Lung (tissue), 12 donors: ENCODE data around the gene TROAP. TPM values are rescaled to one million over a fixed set of nuclear protein-coding genes. Genes with fewer than 3 reads are reported as not detected.
"Not testable (repeated sequence)": the region's sequence is repeated elsewhere in the genome, so short reads cannot be mapped to it uniquely, and the experiment has no call there.

Source experiments
- ATAC-seq: fragments of 200-7000 bp; cut with Tn5 transposase; one replicate; pipeline ENCODE4 v1.9.1; 2020; ENCODE audit warnings: moderate number of reproducible peaks; ENCODE audit not compliant: insufficient read depth, low FRiP score
- DNase-seq, 3 donors: peaks; one replicate each; pipeline ENCODE4 v3.0.0-alpha.2; 2013 to 2017
- H3K27ac ChIP-seq, 2 donors: one replicate each; pipeline ENCODE4 v1.5.1; 2013; ENCODE audit warnings: mild to moderate bottlenecking in 2 of 2, moderate library complexity in 2 of 2, control low read depth in 1 of 2, inconsistent platforms in 1 of 2, low read depth in 1 of 2, low read length in 1 of 2
- H3K27me3 ChIP-seq, 3 donors: one replicate each; pipeline ENCODE4 v1.5.1; 2013; ENCODE audit warnings: low read length in 2 of 3; ENCODE audit not compliant: control insufficient read depth in 3 of 3, insufficient read depth in 3 of 3
- H3K36me3 ChIP-seq, 4 donors: one replicate each; pipeline ENCODE4 v1.5.1; 2013; ENCODE audit warnings: low read length in 4 of 4, mild to moderate bottlenecking in 1 of 4, moderate library complexity in 1 of 4; ENCODE audit not compliant: control insufficient read depth in 4 of 4, insufficient read depth in 4 of 4
- H3K4me1 ChIP-seq, 5 donors: one replicate each; pipeline ENCODE4 v1.5.1; 2013; ENCODE audit warnings: low read length in 5 of 5, mild to moderate bottlenecking in 2 of 5, moderate library complexity in 1 of 5; ENCODE audit not compliant: control insufficient read depth in 5 of 5, insufficient read depth in 5 of 5
- H3K4me3 ChIP-seq: one replicate; pipeline ENCODE4 v1.5.1; 2013; ENCODE audit warnings: mild to moderate bottlenecking, control low read depth, moderate library complexity
- H3K9ac ChIP-seq, 2 donors: one replicate each; pipeline ENCODE4 v1.5.1; 2013; ENCODE audit warnings: low read length in 2 of 2, control low read depth in 1 of 2; ENCODE audit not compliant: insufficient read depth in 1 of 2
- H3K9me3 ChIP-seq, 4 donors: one replicate each; pipeline ENCODE4 v1.5.1; 2013; ENCODE audit warnings: low read length in 3 of 4, mild to moderate bottlenecking in 1 of 4, moderate library complexity in 1 of 4; ENCODE audit not compliant: control insufficient read depth in 4 of 4, insufficient read depth in 3 of 4
- WGBS, 2 donors: extraction: QIAGEN DNeasy Blood & Tissue Kit; methylation state at CpG; one replicate each; pipeline ENCODE4 v1.1.7; 2013; 5-methylcytosine and 5-hydroxymethylcytosine counted together
- polyA plus RNA-seq, 2 donors: library from polyadenylated mRNA; stranded (reverse); fragments of 200-250 nt; gene quantifications; one replicate each; pipeline ENCODE4 v1.2.1, GENCODE V29; 2013
- total RNA-seq, 2 donors: library from RNA; depleted of rRNA in 1 of 2; stranded (reverse); fragments of >200 nt in 1 of 2; gene quantifications; one replicate each; pipeline ENCODE4 v1.2.1, GENCODE V29; 2014 to 2021
- TF ChIP-seq, protein P1 (sequence below): IDR thresholded peaks from 2 replicates; pipeline ENCODE4 v1.5.1; 2012; ENCODE audit warnings: mild to moderate bottlenecking; ENCODE audit errors: control extremely low read depth, extremely low read depth
- donor health status: control.
- donor health status: control.
- donor health status: Bipolar disorder and iron deficiency.
- donor health status: healthy.
- donor health status: DM: yes; HTN: yes; CAD: no.

Gene TROAP
- total and polyA plus RNA-seq, 4 donors = 1.2 to 4.6 (median 3.2) TPM

DNA sequence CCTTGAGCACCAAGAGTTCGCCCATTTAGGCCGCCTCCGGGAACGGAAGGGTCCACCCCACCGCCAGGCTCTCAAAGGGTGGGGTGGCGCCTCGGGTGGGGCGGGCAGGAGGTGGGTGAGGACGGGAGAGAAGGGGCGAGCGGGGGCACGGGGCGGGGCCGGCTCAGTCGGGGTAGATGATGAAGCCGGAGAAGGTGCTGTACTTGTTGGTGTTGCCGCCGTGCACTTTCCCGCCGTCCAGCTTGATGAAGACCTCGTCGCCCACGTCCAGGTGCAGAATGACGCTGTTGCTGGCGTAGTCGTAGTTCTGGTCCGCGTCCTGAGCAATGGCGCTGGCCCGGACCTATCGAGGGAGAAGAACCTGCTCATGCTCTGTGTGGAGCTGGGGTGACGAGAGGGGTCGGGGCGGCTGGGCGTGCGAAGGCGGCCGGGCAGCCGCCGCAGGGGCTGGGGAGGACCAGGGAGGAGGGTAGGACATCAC is 9.9 kb downstream of the TROAP start:
- Histone ChIP-seq H3K36me3 (peaks cover 0 to 7% (median 0%) of the 10 kb centered on the region in 4 donors), H3K4me1 (peaks cover 0 to 13% (median 5%) of the 10 kb centered on the region in 5 donors), H3K27ac (no peak overlapping the region), H3K27me3 (peaks cover 7 to 47% (median 44%) of the 10 kb centered on the region in 3 donors), H3K9me3 (peaks cover 0 to 3% (median 0%) of the 10 kb centered on the region in 4 donors), H3K4me3 (no peak overlapping the region), H3K9ac (no peak overlapping the region)
- 10 to 19% methylated on average over 38 to 40 of the region's 40 CpGs for WGBS, 2 donors
- TF ChIP-seq, protein P1, sequence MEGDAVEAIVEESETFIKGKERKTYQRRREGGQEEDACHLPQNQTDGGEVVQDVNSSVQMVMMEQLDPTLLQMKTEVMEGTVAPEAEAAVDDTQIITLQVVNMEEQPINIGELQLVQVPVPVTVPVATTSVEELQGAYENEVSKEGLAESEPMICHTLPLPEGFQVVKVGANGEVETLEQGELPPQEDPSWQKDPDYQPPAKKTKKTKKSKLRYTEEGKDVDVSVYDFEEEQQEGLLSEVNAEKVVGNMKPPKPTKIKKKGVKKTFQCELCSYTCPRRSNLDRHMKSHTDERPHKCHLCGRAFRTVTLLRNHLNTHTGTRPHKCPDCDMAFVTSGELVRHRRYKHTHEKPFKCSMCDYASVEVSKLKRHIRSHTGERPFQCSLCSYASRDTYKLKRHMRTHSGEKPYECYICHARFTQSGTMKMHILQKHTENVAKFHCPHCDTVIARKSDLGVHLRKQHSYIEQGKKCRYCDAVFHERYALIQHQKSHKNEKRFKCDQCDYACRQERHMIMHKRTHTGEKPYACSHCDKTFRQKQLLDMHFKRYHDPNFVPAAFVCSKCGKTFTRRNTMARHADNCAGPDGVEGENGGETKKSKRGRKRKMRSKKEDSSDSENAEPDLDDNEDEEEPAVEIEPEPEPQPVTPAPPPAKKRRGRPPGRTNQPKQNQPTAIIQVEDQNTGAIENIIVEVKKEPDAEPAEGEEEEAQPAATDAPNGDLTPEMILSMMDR = no peak
- no peak for ATAC-seq
- DNase-seq = peak in 1 of 3 donors; percentile 37

DNA sequence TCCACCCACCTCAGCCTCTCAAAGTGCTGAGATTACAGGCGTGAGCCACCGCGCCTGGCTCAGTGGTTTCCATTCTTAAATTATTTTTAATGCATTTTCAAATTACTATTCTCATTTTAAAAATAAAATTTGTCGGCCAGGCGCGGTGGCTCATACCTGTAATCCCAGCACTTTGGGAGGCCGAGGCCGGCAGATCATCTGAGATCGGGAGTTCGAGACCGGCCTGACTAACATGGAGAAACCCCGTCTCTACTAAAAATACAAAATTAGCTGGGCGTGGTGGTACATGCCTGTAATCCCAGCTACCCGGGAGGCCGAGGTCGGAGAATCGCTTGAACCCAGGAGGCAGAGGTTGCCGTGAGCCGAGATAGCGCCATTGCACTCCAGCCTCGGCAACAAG is 10.7 kb downstream of the TROAP start:
- H3K4me1 ChIP-seq = peaks cover 0 to 14% (median 5%) of the 10 kb centered on the region in 5 donors
- not testable (repeated sequence) for ATAC-seq, H3K36me3 ChIP-seq, H3K9ac ChIP-seq, H3K9me3 ChIP-seq, H3K4me3 ChIP-seq, H3K27ac ChIP-seq, DNase-seq
- WGBS, 2 donors = 38 to 45% methylated on average over 21 of the region's 21 CpGs
- peaks cover 7 to 55% (median 50%) of the 10 kb centered on the region in 3 donors for H3K27me3 ChIP-seq

DNA sequence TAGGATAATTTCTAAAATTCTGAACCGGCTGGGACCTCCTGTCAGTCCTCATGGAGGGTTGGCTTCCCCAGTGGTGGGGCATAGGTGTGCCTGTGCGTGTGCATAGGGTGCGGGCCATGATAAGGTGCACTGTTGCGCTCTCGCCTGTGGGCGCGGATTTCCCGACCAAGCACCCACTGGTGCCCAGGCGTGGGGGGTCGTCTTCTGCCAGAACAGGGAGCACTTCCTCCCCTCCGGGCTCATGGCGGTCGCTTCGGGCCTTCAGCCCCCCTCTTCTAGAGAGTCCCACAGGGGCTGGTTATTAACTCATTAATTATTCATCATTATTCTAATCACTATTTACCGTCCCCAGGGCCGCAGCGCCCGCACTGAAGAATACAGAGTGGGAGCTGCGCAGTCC is 11.2 kb downstream of the TROAP start:
- Histone ChIP-seq H3K4me1 (peaks cover 0 to 14% (median 5%) of the 10 kb centered on the region in 5 donors), H3K9ac (no peak overlapping the region), H3K4me3 (no peak overlapping the region), H3K9me3 (peaks cover 0 to 3% (median 0%) of the 10 kb centered on the region in 4 donors), H3K27me3 (peaks cover 7 to 60% (median 50%) of the 10 kb centered on the region in 3 donors), H3K36me3 (peaks cover 0 to 7% (median 0%) of the 10 kb centered on the region in 4 donors), H3K27ac (no peak overlapping the region)
- DNase-seq (no peak), ATAC-seq (no peak)
- 23 to 38% methylated on average over 19 of the region's 19 CpGs for WGBS, 2 donors
- TF ChIP-seq, protein P1 = no peak

DNA sequence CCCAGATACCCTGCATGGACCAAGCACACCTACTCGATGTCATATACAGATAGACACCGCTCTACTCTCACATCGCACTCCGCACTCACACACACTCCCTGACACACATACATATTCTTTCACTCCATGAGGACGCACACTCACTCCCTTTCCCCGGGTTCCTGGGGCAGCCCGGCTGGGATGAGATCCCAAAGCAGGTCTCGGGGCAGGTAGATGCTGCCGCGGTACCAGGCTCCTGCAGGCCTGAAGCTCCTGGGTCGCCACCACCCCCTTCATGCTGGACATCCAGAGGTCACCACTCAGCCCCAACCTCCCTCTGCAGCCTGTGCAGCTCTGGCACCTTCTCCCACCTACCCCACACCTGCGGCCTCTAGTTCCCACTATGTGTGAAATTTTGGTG is 11.6 kb downstream of the TROAP start:
- peaks cover 0 to 7% (median 0%) of the 10 kb centered on the region in 4 donors for H3K36me3 ChIP-seq
- TF ChIP-seq, protein P1 = no peak
- no peak for ATAC-seq
- peaks cover 0 to 14% (median 5%) of the 10 kb centered on the region in 5 donors for H3K4me1 ChIP-seq
- WGBS, 2 donors = 47 to 56% methylated on average over 12 of the region's 12 CpGs
- DNase-seq = no peak
- H3K9ac ChIP-seq = no peak overlapping the region
- H3K27ac ChIP-seq = no peak overlapping the region
- peaks cover 7 to 62% (median 50%) of the 10 kb centered on the region in 3 donors for H3K27me3 ChIP-seq
- no peak overlapping the region for H3K4me3 ChIP-seq
- H3K9me3 ChIP-seq = peaks cover 0 to 3% (median 0%) of the 10 kb centered on the region in 4 donors
